Neural cell (in vitro differentiated cells): Measurements from ENCODE around the gene FMNL1.

Experiments
- CTCF ChIP-seq: fragments of 450-650 bp; IDR thresholded peaks from 2 replicates; pipeline ENCODE4 v1.5.1; 2014; ENCODE audit warnings: antibody characterized with exemption, mild to moderate bottlenecking, moderate library complexity; ENCODE audit not compliant: poor library complexity, severe bottlenecking
- EP300 ChIP-seq: fragments of 450-650 bp; conservative IDR thresholded peaks from 2 replicates; pipeline ENCODE4 v1.6.1; 2014; ENCODE audit warnings: antibody characterized with exemption, mild to moderate bottlenecking, moderate library complexity; ENCODE audit not compliant: poor library complexity, severe bottlenecking
- EZH2 ChIP-seq: fragments of 200-600, 300-800 bp; shearing (Covaris generic), sonication (generic); IDR thresholded peaks from 2 replicates; pipeline ENCODE4 v1.6.1; 2014; ENCODE audit warnings: antibody characterized with exemption, low read length, borderline replicate concordance, mild to moderate bottlenecking; ENCODE audit not compliant: insufficient read depth, poor library complexity, severe bottlenecking
- POLR2AphosphoS5 ChIP-seq: IDR thresholded peaks from 2 replicates; pipeline ENCODE4 v1.6.1; 2012
- RAD21 ChIP-seq: fragments of 450-650 bp; conservative IDR thresholded peaks from 2 replicates; pipeline ENCODE4 v1.6.1; 2014; ENCODE audit warnings: antibody characterized with exemption, mild to moderate bottlenecking, moderate library complexity
- REST ChIP-seq: IDR thresholded peaks from 2 replicates; pipeline ENCODE4 v1.6.1; 2012; ENCODE audit warnings: borderline replicate concordance
- SMC3 ChIP-seq: fragments of 450-650 bp; conservative IDR thresholded peaks from 2 replicates; pipeline ENCODE4 v1.6.1; 2014; ENCODE audit warnings: antibody characterized with exemption, mild to moderate bottlenecking, moderate library complexity; ENCODE audit not compliant: poor library complexity

GRCh38 chr17:45231481-45232116 is 9.9 kb downstream of the FMNL1 start:
- TF ChIP-seq CTCF (no peak), REST (no peak), RAD21 (no peak), POLR2AphosphoS5 (no peak), EZH2 (no peak), EP300 (no peak), SMC3 (no peak)
